DOHH2 (cell line): Measurements from ENCODE around the gene ZNF418.

Source experiments
- EZH2phosphoT487 ChIP-seq: fragments of 200-600 bp; sonication (generic); IDR thresholded peaks from 2 replicates; pipeline ENCODE4 v1.6.1; 2017; ENCODE audit warnings: borderline replicate concordance, mild to moderate bottlenecking, antibody characterized with exemption, low read length, moderate library complexity, mixed read lengths
- TF ChIP-seq, protein P1 (sequence below): fragments of 200-600 bp; sonication (generic); IDR thresholded peaks from one replicate; pipeline ENCODE4 v1.5.1; 2014; ENCODE audit warnings: antibody characterized with exemption, mild to moderate bottlenecking, low read depth, low read length; ENCODE audit not compliant: poor library complexity, severe bottlenecking

DNA sequence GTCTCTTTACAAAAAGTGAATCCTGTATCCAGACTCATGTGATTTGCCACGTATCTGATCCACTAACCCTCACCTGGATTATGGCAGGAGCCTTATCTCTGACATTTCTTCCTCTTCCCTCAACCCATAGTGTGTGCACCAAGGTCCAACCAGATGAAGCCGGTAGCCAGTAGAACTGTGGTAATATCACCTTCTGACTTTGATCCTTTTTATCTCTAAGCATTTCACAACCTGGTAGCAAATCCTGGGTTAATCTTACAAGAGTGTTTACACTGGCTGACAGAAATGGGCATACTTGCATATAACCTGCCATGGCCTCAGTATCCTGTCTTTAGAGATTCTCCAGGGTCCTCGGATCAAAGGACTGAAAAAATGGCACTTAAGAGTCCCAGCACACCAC, 20.7 kb downstream of the ZNF418 start:
- TF ChIP-seq, protein P1, sequence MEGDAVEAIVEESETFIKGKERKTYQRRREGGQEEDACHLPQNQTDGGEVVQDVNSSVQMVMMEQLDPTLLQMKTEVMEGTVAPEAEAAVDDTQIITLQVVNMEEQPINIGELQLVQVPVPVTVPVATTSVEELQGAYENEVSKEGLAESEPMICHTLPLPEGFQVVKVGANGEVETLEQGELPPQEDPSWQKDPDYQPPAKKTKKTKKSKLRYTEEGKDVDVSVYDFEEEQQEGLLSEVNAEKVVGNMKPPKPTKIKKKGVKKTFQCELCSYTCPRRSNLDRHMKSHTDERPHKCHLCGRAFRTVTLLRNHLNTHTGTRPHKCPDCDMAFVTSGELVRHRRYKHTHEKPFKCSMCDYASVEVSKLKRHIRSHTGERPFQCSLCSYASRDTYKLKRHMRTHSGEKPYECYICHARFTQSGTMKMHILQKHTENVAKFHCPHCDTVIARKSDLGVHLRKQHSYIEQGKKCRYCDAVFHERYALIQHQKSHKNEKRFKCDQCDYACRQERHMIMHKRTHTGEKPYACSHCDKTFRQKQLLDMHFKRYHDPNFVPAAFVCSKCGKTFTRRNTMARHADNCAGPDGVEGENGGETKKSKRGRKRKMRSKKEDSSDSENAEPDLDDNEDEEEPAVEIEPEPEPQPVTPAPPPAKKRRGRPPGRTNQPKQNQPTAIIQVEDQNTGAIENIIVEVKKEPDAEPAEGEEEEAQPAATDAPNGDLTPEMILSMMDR = no peak
- TF ChIP-seq EZH2phosphoT487 = no peak
